Stimulated activated CD8-positive, alpha-beta memory T cell treated with anti-CD3 and anti-CD28 coated beads, Interleukin-7, amount 100 ng/mL, for 1 hour (primary cell): ENCODE measurements around the gene ATIC.

Experiments used
- DNase-seq, 2 donors: peaks; one replicate each; pipeline ENCODE4 v3.0.0-alpha.2; 2020; ENCODE audit warnings: low read depth in 2 of 2

ATIC gene

GRCh38 chr2:215399067-215399716 lies 87.3 kb downstream of the ATIC start:
- no peak for DNase-seq
